H1 (cell line): Measurements from ENCODE around the gene ACOX1. TPM values are rescaled to one million over a fixed set of nuclear protein-coding genes. Genes with fewer than 3 reads are reported as not detected.

Source experiments
- CTCF ChIA-PET: fragments of 300-600 bp; sonication (Branson Sonifier 250); formaldehyde crosslinking; loops from one replicate; lab custom pipeline; 2021; ENCODE audit not compliant: partially characterized antibody; lab: Charles Lee
- POLR2A ChIA-PET: fragments of 300-600 bp; sonication (Branson Sonifier 250); formaldehyde crosslinking; loops from one replicate; lab custom pipeline; 2021; ENCODE audit warnings: inconsistent platforms; ENCODE audit not compliant: partially characterized antibody; lab: Charles Lee
- DNase-seq, 2 experiments: peaks; one replicate each; pipeline versions ENCODE4 v3.0.0 to v3.0.0-alpha.2; 2010 to 2022; ENCODE audit warnings: low spot score in 2 of 2, low read depth in 1 of 2, mixed read lengths in 1 of 2
- FAIRE-seq: peaks from 2 replicates; lab custom pipeline; 2011; peaks lifted over from hg19 to GRCh38; lab: Jason Lieb, UNC
- H2AFZ ChIP-seq: 2 replicates; pipeline ENCODE4 v1.8.1; 2012; ENCODE audit warnings: low read length, inconsistent platforms
- H2AK5ac ChIP-seq: 2 replicates; pipeline ENCODE4 v1.6.1; 2013; ENCODE audit warnings: low read depth, low read length
- H2BK120ac ChIP-seq: replicated peaks from 2 replicates; pipeline ENCODE3; 2013; ENCODE audit warnings: low read depth, low read length, inconsistent platforms
- H2BK12ac ChIP-seq: 2 replicates; pipeline ENCODE4 v1.6.1; 2013; ENCODE audit warnings: low read depth, low read length
- H2BK15ac ChIP-seq: 2 replicates; pipeline ENCODE4 v1.6.1; 2013; ENCODE audit warnings: low read length
- H2BK20ac ChIP-seq: 2 replicates; pipeline ENCODE4 v1.6.1; 2013; ENCODE audit warnings: low read length
- H2BK5ac ChIP-seq: 2 replicates; pipeline ENCODE4 v1.6.1; 2013; ENCODE audit warnings: low read depth, low read length
- H3K14ac ChIP-seq: 2 replicates; pipeline ENCODE4 v1.6.1; 2013; ENCODE audit warnings: inconsistent platforms; ENCODE audit not compliant: insufficient read length
- H3K18ac ChIP-seq: 2 replicates; pipeline ENCODE4 v1.6.1; 2013; ENCODE audit warnings: low read length; ENCODE audit errors: extremely low read depth
- H3K23ac ChIP-seq: 2 replicates; pipeline ENCODE4 v1.6.1; 2013; ENCODE audit warnings: inconsistent platforms; ENCODE audit not compliant: insufficient read length
- H3K23me2 ChIP-seq: 2 replicates; pipeline ENCODE4 v1.6.1; 2013; ENCODE audit warnings: low read depth, low read length
- H3K27ac ChIP-seq: 2 replicates; pipeline ENCODE4 v1.6.1; 2011; ENCODE audit warnings: low read depth, low read length, inconsistent platforms
- H3K27me3 ChIP-seq, 4 experiments: replicated peaks in 1 of 4; 1 replicate in 1 of 4; 2 replicates in 3 of 4; pipeline versions ENCODE4 v1.6.1 to v1.8.1; 2011 to 2013; ENCODE audit warnings: low read length in 3 of 4, mild to moderate bottlenecking in 3 of 4, inconsistent platforms in 2 of 4, mixed read lengths in 2 of 4, moderate library complexity in 1 of 4; ENCODE audit not compliant: control insufficient read depth in 3 of 4, insufficient read depth in 3 of 4; ENCODE audit errors: extremely low read depth in 1 of 4
- H3K36me3 ChIP-seq, 4 experiments: 2 replicates each; pipeline versions ENCODE4 v1.6.1 to v1.8.1; 2011 to 2013; ENCODE audit warnings: mild to moderate bottlenecking in 4 of 4, low read length in 3 of 4, moderate library complexity in 2 of 4, control low read depth in 1 of 4, inconsistent platforms in 1 of 4; ENCODE audit not compliant: insufficient read depth in 4 of 4, control insufficient read depth in 2 of 4
- H3K4ac ChIP-seq: replicated peaks from 2 replicates; pipeline ENCODE3; 2013; ENCODE audit warnings: low read length, low read depth, mixed read lengths, inconsistent platforms; ENCODE audit not compliant: insufficient read length
- H3K4me1 ChIP-seq, 4 experiments: replicated peaks in 1 of 4; 1 replicate in 1 of 4; 2 replicates in 3 of 4; pipeline versions ENCODE4 v1.6.1 to v1.8.1; 2011 to 2013; ENCODE audit warnings: low read length in 3 of 4, inconsistent platforms in 2 of 4, mixed read lengths in 1 of 4; ENCODE audit not compliant: insufficient read depth in 4 of 4, control insufficient read depth in 3 of 4
- H3K4me2 ChIP-seq, 2 experiments: 2 replicates each; pipeline versions ENCODE4 v1.6.1 to v1.8.1; 2011 to 2013; ENCODE audit warnings: low read depth in 2 of 2, low read length in 2 of 2, control low read depth in 1 of 2, inconsistent platforms in 1 of 2, mild to moderate bottlenecking in 1 of 2; ENCODE audit not compliant: insufficient read depth in 1 of 2
- H3K4me3 ChIP-seq, 4 experiments: fragments of 200-600, 300-600 bp in 1 of 4; sonication (generic), shearing (Covaris generic), sonication (Bioruptor Twin) in 1 of 4; 2 replicates each; pipeline versions ENCODE4 v1.5.1 to v1.8.1; 2011 to 2016; ENCODE audit warnings: low read length in 4 of 4, low read depth in 3 of 4, control low read depth in 2 of 4, inconsistent platforms in 2 of 4, mild to moderate bottlenecking in 2 of 4, mixed read lengths in 1 of 4, moderate library complexity in 1 of 4; ENCODE audit not compliant: insufficient read depth in 2 of 4; ENCODE audit errors: extremely low read depth in 1 of 4
- H3K56ac ChIP-seq: replicated peaks from 2 replicates; pipeline ENCODE3; 2013; ENCODE audit warnings: low read depth, mild to moderate bottlenecking, mixed read lengths, low read length, inconsistent platforms; ENCODE audit not compliant: insufficient read length
- H3K79me1 ChIP-seq: 2 replicates; pipeline ENCODE4 v1.6.1; 2013; ENCODE audit warnings: low read depth, low read length, control low read depth
- H3K79me2 ChIP-seq, 2 experiments: 2 replicates each; pipeline versions ENCODE4 v1.6.1 to v1.8.1; 2012 to 2013; ENCODE audit warnings: low read length in 2 of 2, mild to moderate bottlenecking in 2 of 2, inconsistent platforms in 1 of 2; ENCODE audit not compliant: insufficient read depth in 2 of 2, control insufficient read depth in 1 of 2
- H3K9ac ChIP-seq, 4 experiments: replicated peaks in 1 of 4; 1 replicate in 1 of 4; 2 replicates in 3 of 4; pipeline versions ENCODE4 v1.6.1 to v1.8.1; 2011 to 2013; ENCODE audit warnings: low read depth in 3 of 4, low read length in 3 of 4, control low read depth in 2 of 4, mild to moderate bottlenecking in 2 of 4, moderate library complexity in 2 of 4, inconsistent platforms in 1 of 4; ENCODE audit errors: extremely low read depth in 1 of 4
- H3K9me3 ChIP-seq, 2 experiments: 2 replicates each; pipeline versions ENCODE4 v1.6.1 to v1.8.1; 2012 to 2013; ENCODE audit warnings: mild to moderate bottlenecking in 2 of 2, moderate library complexity in 2 of 2, control low read depth in 1 of 2, inconsistent platforms in 1 of 2, low read depth in 1 of 2, low read length in 1 of 2, mixed read lengths in 1 of 2; ENCODE audit not compliant: insufficient read depth in 2 of 2
- H4K20me1 ChIP-seq, 2 experiments: replicated peaks in 1 of 2; 2 replicates each; pipeline versions ENCODE3 to v1.8.1; 2011 to 2013; ENCODE audit warnings: inconsistent platforms in 2 of 2, low read length in 2 of 2, mild to moderate bottlenecking in 1 of 2; ENCODE audit not compliant: insufficient read depth in 2 of 2, control insufficient read depth in 1 of 2
- H4K5ac ChIP-seq: 2 replicates; pipeline ENCODE4 v1.6.1; 2013; ENCODE audit warnings: low read length, low read depth, mixed read lengths, inconsistent platforms; ENCODE audit not compliant: insufficient read length
- H4K8ac ChIP-seq: 2 replicates; pipeline ENCODE4 v1.8.0; 2013; ENCODE audit warnings: mild to moderate bottlenecking, moderate library complexity, low read length, inconsistent platforms; ENCODE audit not compliant: insufficient read depth; ENCODE audit errors: extremely low read depth
- H4K91ac ChIP-seq: replicated peaks from 2 replicates; pipeline ENCODE3; 2013; ENCODE audit warnings: low read length, mixed read lengths, inconsistent platforms; ENCODE audit not compliant: insufficient read length
- HDAC2 ChIP-seq, 2 experiments: fragments of 300-600 bp in 1 of 2; sonication (generic) in 1 of 2; IDR thresholded peaks; 2 replicates each; pipeline ENCODE4 v1.6.1; 2011 to 2012; ENCODE audit warnings: low read depth in 2 of 2, low read length in 2 of 2, mild to moderate bottlenecking in 2 of 2, moderate library complexity in 2 of 2, borderline replicate concordance in 1 of 2, inconsistent platforms in 1 of 2
- POLR2AphosphoS5 ChIP-seq: IDR thresholded peaks from 2 replicates; pipeline ENCODE4 v1.6.1; 2011; ENCODE audit warnings: low read depth, low read length
- SP4 ChIP-seq: IDR thresholded peaks from 2 replicates; pipeline ENCODE4 v1.6.1; 2012; ENCODE audit warnings: low read length, inconsistent platforms
- WGBS, 2 experiments: shearing (Covaris generic) in 1 of 2; methylation state at CpG; one replicate each; pipeline versions ENCODE4 v1.1.6 to v1.1.7; 2013 to 2015; ENCODE audit warnings: low lambda C conversion rate in 2 of 2, mixed read lengths in 2 of 2, inconsistent platforms in 1 of 2, low coverage in 1 of 2, missing lambda C conversion rate in 1 of 2; ENCODE audit not compliant: insufficient replicate concordance in 2 of 2, insufficient coverage in 1 of 2, insufficient read length in 1 of 2; ENCODE audit errors: extremely low coverage in 1 of 2, missing lambda C conversion rate in 1 of 2; 5-methylcytosine and 5-hydroxymethylcytosine counted together
- polyA plus RNA-seq, 7 experiments: library from polyadenylated mRNA; depleted of rRNA in 3 of 7; stranded (reverse) in 5 of 7; unstranded in 2 of 7; fragments of >200 nt in 5 of 7; fragments of 200-250 nt in 2 of 7; gene quantifications; 1 replicate in 5 of 7; 2 replicates in 1 of 7; 4 replicates in 1 of 7; pipeline versions ENCODE4 v1.2.1 to v1.2.3, GENCODE V29; 2011 to 2013; ENCODE audit warnings: missing spikeins in 2 of 7, mixed read lengths in 2 of 7
- total RNA-seq: library from RNA; stranded (reverse); fragmentation: NEBNext Ultra II Directional; extraction: Animal tissue kit (Norgen Biotek cat#: 25700); gene quantifications from 2 replicates; pipeline ENCODE4 v1.2.1, GENCODE V29; 2021
- TF ChIP-seq, protein P1 (sequence below): IDR thresholded peaks from 2 replicates; pipeline ENCODE4 v1.6.1; 2012; ENCODE audit warnings: inconsistent platforms

ACOX1 gene
- total and polyA plus RNA-seq, 2 of the 8 experiments (the other 6 are each of a cell fraction or from before 2014, with no cell fraction given): 10.5 to 30.4 TPM

DNA sequence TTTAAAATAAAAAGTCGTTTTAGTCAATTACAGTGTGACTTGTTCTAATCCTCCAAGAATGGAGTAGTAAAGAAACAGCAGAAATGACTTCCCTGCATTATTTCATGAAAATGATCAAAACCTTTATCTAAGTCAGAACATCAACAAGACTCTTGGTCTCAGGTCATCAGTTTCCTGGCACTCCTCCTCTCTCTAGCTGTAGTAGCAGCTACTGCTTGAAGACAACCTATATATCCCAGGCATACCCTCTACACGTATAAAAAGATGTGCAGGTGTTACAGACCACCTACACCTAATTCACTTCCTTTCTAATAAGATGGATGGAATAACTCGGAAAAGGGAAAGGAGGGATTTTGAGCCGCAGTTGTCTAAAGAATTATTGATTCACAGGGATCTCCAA, 36.5 kb downstream of the ACOX1 start:
- Histone ChIP-seq H2AFZ (no peak overlapping the region), H3K4ac (no peak overlapping the region), H2AK5ac (no peak overlapping the region), H2BK120ac (no peak overlapping the region), H3K18ac (no peak overlapping the region), H2BK5ac (no peak overlapping the region), H3K23me2 (peaks cover 4% of the 10 kb centered on the region; the same call in 1 of the 2 replicates), H3K14ac (no peak overlapping the region), H2BK20ac (no peak overlapping the region), H3K9ac (no peak overlapping the region), H4K20me1 (no peaks in the 10 kb centered on the region), H4K91ac (no peak overlapping the region), H3K9me3 (no peaks in the 10 kb centered on the region), H4K5ac (no peak overlapping the region), H3K4me2 (no peak overlapping the region), H3K56ac (no peak overlapping the region), H3K36me3 (peaks cover 0 to 19% (median 3%) of the 10 kb centered on the region in 4 experiments; a peak in 4 of 8 replicates), H3K4me3 (no peak overlapping the region), H3K23ac (no peak overlapping the region), H3K27me3 (no peaks in the 10 kb centered on the region), H2BK15ac (no peak overlapping the region), H3K79me1 (no peaks in the 10 kb centered on the region), H2BK12ac (no peak overlapping the region), H4K8ac (no peak overlapping the region), H3K79me2 (no peaks in the 10 kb centered on the region), H3K27ac (no peak overlapping the region), H3K4me1 (peaks cover 0 to 3% (median 2%) of the 10 kb centered on the region in 4 experiments; a peak in 3 of 7 replicates)
- no peak for DNase-seq
- TF ChIP-seq POLR2AphosphoS5 (no peak), HDAC2 (IDR thresholded peaks at IDR 0.05; ENCODE audit: borderline replicate concordance in 1 of 2, low read depth in 2 of 2, low read length in 2 of 2) (no peak), SP4 (no peak)
- TF ChIP-seq, protein P1, sequence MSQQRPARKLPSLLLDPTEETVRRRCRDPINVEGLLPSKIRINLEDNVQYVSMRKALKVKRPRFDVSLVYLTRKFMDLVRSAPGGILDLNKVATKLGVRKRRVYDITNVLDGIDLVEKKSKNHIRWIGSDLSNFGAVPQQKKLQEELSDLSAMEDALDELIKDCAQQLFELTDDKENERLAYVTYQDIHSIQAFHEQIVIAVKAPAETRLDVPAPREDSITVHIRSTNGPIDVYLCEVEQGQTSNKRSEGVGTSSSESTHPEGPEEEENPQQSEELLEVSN: no peak
- ChIA-PET CTCF (interaction anchor here (0.9 to 1.8 kb wide), 2 partner anchors 10 to 13 kb away, joined by 4 to 6 read pairs; no protein-coding TSS in a partner anchor), POLR2A (interaction anchor here (2.7 kb wide), 1 partner anchor 56 kb away, joined by 8 read pairs; no protein-coding TSS in a partner anchor)
- WGBS, 2 experiments: 87% methylated on average over 4 of the region's 4 CpGs; no CpG with 5 or more reads in 1 of the 2 experiments
- no peak for FAIRE-seq
